ENCODE measurements around the gene CAPNS1.
"Not testable (repeated sequence)": the region's sequence is repeated elsewhere in the genome, so short reads cannot be mapped to it uniquely, and the experiment has no call there.

The CAPNS1 gene

GRCh38 chr19:36121486-36122124 is 18.3 kb upstream of the CAPNS1 start:
- Mint-ChIP-seq H3K27me3 (no peaks in the 10 kb centered on the region), H3K4me3 (no peak overlapping the region), H3K4me1 (ENCODE audit: low read depth) (peaks cover 25% of the 10 kb centered on the region), H3K36me3 (ENCODE audit: low read depth) (peaks cover 97% of the 10 kb centered on the region), H3K27ac (no peak overlapping the region), H3K9me3 (no peaks in the 10 kb centered on the region)
- intact Hi-C loops (cut with micrococcal nuclease) = no loop called here

- H3K9me3 Mint-ChIP-seq = no peaks in the 10 kb centered on the region
- H3K27me3 Mint-ChIP-seq = no peaks in the 10 kb centered on the region
Measured at GRCh38 chr19:36125557-36125956, 14.3 kb upstream of the CAPNS1 start.

GRCh38 chr19:36128392-36128736 is 11.5 kb upstream of the CAPNS1 start:
- no peaks in the 10 kb centered on the region for H3K27me3 Mint-ChIP-seq

More at GRCh38 chr19:36125557-36125956, 14.3 kb upstream of the CAPNS1 start:
- intact Hi-C loops (cut with micrococcal nuclease) = no loop called here
- no peak overlapping the region for H3K27ac Mint-ChIP-seq
- peaks cover 57% of the 10 kb centered on the region for H3K36me3 Mint-ChIP-seq (ENCODE audit: low read depth)
- peaks cover 23% of the 10 kb centered on the region for H3K4me1 Mint-ChIP-seq (ENCODE audit: low read depth)
- H3K4me3 Mint-ChIP-seq = no peak overlapping the region

GRCh38 chr19:36131221-36131620 is 8.6 kb upstream of the CAPNS1 start:
- H3K36me3 Mint-ChIP-seq (ENCODE audit: low read depth); H3K9me3 Mint-ChIP-seq; H3K4me3 Mint-ChIP-seq; H3K27me3 Mint-ChIP-seq; intact Hi-C loops (cut with micrococcal nuclease): not testable (repeated sequence)
- Mint-ChIP-seq H3K4me1 (ENCODE audit: low read depth) (peaks cover 41% of the 10 kb centered on the region), H3K27ac (peak overlapping the region; percentile 82)

More at GRCh38 chr19:36128392-36128736, 11.5 kb upstream of the CAPNS1 start:
- peak overlapping the region; percentile 98 for H3K27ac Mint-ChIP-seq
- no peaks in the 10 kb centered on the region for H3K9me3 Mint-ChIP-seq
- intact Hi-C loops (cut with micrococcal nuclease) = loop anchor here (1.0 kb wide), 1 partner anchor 11 kb away; no protein-coding TSS in a partner anchor
- peak overlapping the region; percentile 89 for H3K4me3 Mint-ChIP-seq
- peaks cover 29% of the 10 kb centered on the region for H3K36me3 Mint-ChIP-seq (ENCODE audit: low read depth)
- peaks cover 37% of the 10 kb centered on the region for H3K4me1 Mint-ChIP-seq (ENCODE audit: low read depth)

GRCh38 chr19:36134867-36135266 is 5.0 kb upstream of the CAPNS1 start:
- H3K9me3 Mint-ChIP-seq; H3K36me3 Mint-ChIP-seq (ENCODE audit: low read depth): not testable (repeated sequence)
- H3K4me1 Mint-ChIP-seq (ENCODE audit: low read depth) = peaks cover 37% of the 10 kb centered on the region

GRCh38 chr19:36136964-36137686 is 2.7 kb upstream of the CAPNS1 start:
- H3K27me3 Mint-ChIP-seq = peaks cover 6% of the 10 kb centered on the region
- peaks cover 27% of the 10 kb centered on the region for H3K36me3 Mint-ChIP-seq (ENCODE audit: low read depth)
- no peak overlapping the region for H3K4me3 Mint-ChIP-seq
- intact Hi-C loops (cut with micrococcal nuclease) = no loop called here
- H3K27ac Mint-ChIP-seq = peak overlapping the region; percentile 42
- no peaks in the 10 kb centered on the region for H3K9me3 Mint-ChIP-seq
- peaks cover 38% of the 10 kb centered on the region for H3K4me1 Mint-ChIP-seq (ENCODE audit: low read depth)

More at GRCh38 chr19:36134867-36135266, 5.0 kb upstream of the CAPNS1 start:
- H3K27me3 Mint-ChIP-seq; H3K4me3 Mint-ChIP-seq; intact Hi-C loops (cut with micrococcal nuclease): not testable (repeated sequence)
- peak overlapping the region; percentile 65 for H3K27ac Mint-ChIP-seq

- H3K36me3 Mint-ChIP-seq (ENCODE audit: low read depth) = peaks cover 42% of the 10 kb centered on the region
- H3K4me3 Mint-ChIP-seq = peak overlapping the region; percentile 98
- H3K27ac Mint-ChIP-seq = peak overlapping the region; percentile 94
- intact Hi-C loops (cut with micrococcal nuclease) = loop anchor here (1.0 kb wide), 1 partner anchor 11 kb away; no protein-coding TSS in a partner anchor
- peaks cover 6% of the 10 kb centered on the region for H3K27me3 Mint-ChIP-seq
- H3K4me1 Mint-ChIP-seq (ENCODE audit: low read depth) = peaks cover 39% of the 10 kb centered on the region
- no peaks in the 10 kb centered on the region for H3K9me3 Mint-ChIP-seq
Measured at GRCh38 chr19:36139120-36139472, 770 bp upstream of the CAPNS1 start.

- intact Hi-C loops (cut with micrococcal nuclease) = loop anchor here (10.0 kb wide), 1 partner anchor 74 kb away; the partner anchor contains the start of genes ZNF146 and ZNF565
- Mint-ChIP-seq H3K27ac (peak overlapping the region; percentile 94), H3K27me3 (peaks cover 2% of the 10 kb centered on the region), H3K4me3 (peak overlapping the region; percentile 98), H3K4me1 (ENCODE audit: low read depth) (peaks cover 34% of the 10 kb centered on the region), H3K9me3 (no peaks in the 10 kb centered on the region), H3K36me3 (ENCODE audit: low read depth) (peaks cover 56% of the 10 kb centered on the region)
Measured at GRCh38 chr19:36140304-36141038, 605 bp downstream of the CAPNS1 start.

- Mint-ChIP-seq H3K4me1 (ENCODE audit: low read depth) (peaks cover 36% of the 10 kb centered on the region), H3K9me3 (no peaks in the 10 kb centered on the region), H3K36me3 (ENCODE audit: low read depth) (peaks cover 64% of the 10 kb centered on the region), H3K4me3 (peak overlapping the region; percentile 98), H3K27ac (peak overlapping the region; percentile 94), H3K27me3 (no peaks in the 10 kb centered on the region)
- intact Hi-C loops (cut with micrococcal nuclease) = loop anchor here (10.0 kb wide), 1 partner anchor 74 kb away; the partner anchor contains the start of genes ZNF146 and ZNF565
Measured at GRCh38 chr19:36141039-36141927, 1.4 kb downstream of the CAPNS1 start.

- Mint-ChIP-seq H3K36me3 (ENCODE audit: low read depth) (peaks cover 72% of the 10 kb centered on the region), H3K9me3 (no peaks in the 10 kb centered on the region), H3K4me3 (no peak overlapping the region), H3K4me1 (ENCODE audit: low read depth) (peaks cover 32% of the 10 kb centered on the region), H3K27me3 (no peaks in the 10 kb centered on the region), H3K27ac (peak overlapping the region; percentile 94)
- intact Hi-C loops (cut with micrococcal nuclease) = loop anchor here (10.0 kb wide), 1 partner anchor 73 kb away; the partner anchor contains the start of genes ZNF146 and ZNF565
Measured at GRCh38 chr19:36142046-36142445, 2.2 kb downstream of the CAPNS1 start.

- Mint-ChIP-seq H3K27me3 (no peaks in the 10 kb centered on the region), H3K9me3 (no peaks in the 10 kb centered on the region), H3K27ac (peak overlapping the region; percentile 52), H3K4me1 (ENCODE audit: low read depth) (peaks cover 27% of the 10 kb centered on the region), H3K4me3 (no peak overlapping the region), H3K36me3 (ENCODE audit: low read depth) (peaks cover 76% of the 10 kb centered on the region)
- intact Hi-C loops (cut with micrococcal nuclease) = loop anchor here (10.0 kb wide), 1 partner anchor 72 kb away; the partner anchor contains the start of genes ZNF146 and ZNF565
Measured at GRCh38 chr19:36142496-36142895, 2.6 kb downstream of the CAPNS1 start.

- peaks cover 94% of the 10 kb centered on the region for H3K36me3 Mint-ChIP-seq (ENCODE audit: low read depth)
- intact Hi-C loops (cut with micrococcal nuclease) = loop anchor here (10.0 kb wide), 1 partner anchor 70 kb away; the partner anchor contains the start of genes ZNF146 and ZNF565
- H3K4me3 Mint-ChIP-seq = no peak overlapping the region
- no peaks in the 10 kb centered on the region for H3K9me3 Mint-ChIP-seq
- H3K4me1 Mint-ChIP-seq (ENCODE audit: low read depth) = peaks cover 38% of the 10 kb centered on the region
- no peak overlapping the region for H3K27ac Mint-ChIP-seq
- H3K27me3 Mint-ChIP-seq = no peaks in the 10 kb centered on the region
Measured at GRCh38 chr19:36144624-36145023, 4.8 kb downstream of the CAPNS1 start.

Measured in dendritic cell treated with granulocyte-macrophage colony-stimulating factor and Interleukin-4, amounts not matched to agents 40 ng/mL and 50 ng/mL, for 4 days (primary cell).